BLaER1 (cell line): Measurements from ENCODE around the gene GHR.

Experiments
- H3K27ac ChIP-seq: shearing (Covaris generic); formaldehyde crosslinking; 2 replicates; pipeline ENCODE4 v1.8.1; 2022
- H3K27me3 ChIP-seq: shearing (Covaris generic); formaldehyde crosslinking; 2 replicates; pipeline ENCODE4 v1.8.1; 2022
- H3K36me3 ChIP-seq: shearing (Covaris generic); formaldehyde crosslinking; 2 replicates; pipeline ENCODE4 v1.8.1; 2022
- H3K4me1 ChIP-seq: shearing (Covaris generic); formaldehyde crosslinking; 2 replicates; pipeline ENCODE4 v1.8.1; 2022
- H3K4me2 ChIP-seq: shearing (Covaris generic); formaldehyde crosslinking; 2 replicates; pipeline ENCODE4 v1.8.1; 2022
- H3K4me3 ChIP-seq: shearing (Covaris generic); formaldehyde crosslinking; 2 replicates; pipeline ENCODE4 v1.8.1; 2022
- H3K9ac ChIP-seq: shearing (Covaris generic); formaldehyde crosslinking; 2 replicates; pipeline ENCODE4 v1.8.1; 2022
- H3K9me3 ChIP-seq: shearing (Covaris generic); formaldehyde crosslinking; 2 replicates; pipeline ENCODE4 v1.8.1; 2022
- H4K20me1 ChIP-seq: shearing (Covaris generic); formaldehyde crosslinking; 2 replicates; pipeline ENCODE4 v1.8.1; 2022
- Cebpa-rat ChIP-seq: shearing (Covaris generic); IDR thresholded peaks from 2 replicates; pipeline ENCODE4 v1.8.1; 2022

The GHR gene

GRCh38 chr5:42579320-42579719 lies 156.1 kb downstream of the GHR start:
- Histone ChIP-seq H3K36me3 (no peaks in the 10 kb centered on the region), H3K4me1 (no peaks in the 10 kb centered on the region), H3K27me3 (no peaks in the 10 kb centered on the region), H4K20me1 (no peaks in the 10 kb centered on the region), H3K9me3 (peaks cover 12% of the 10 kb centered on the region), H3K4me3 (no peak overlapping the region), H3K4me2 (no peak overlapping the region), H3K27ac (no peak overlapping the region), H3K9ac (no peak overlapping the region)
- no peak for TF ChIP-seq Cebpa-rat

- no peak overlapping the region for H3K9ac ChIP-seq
- TF ChIP-seq Cebpa-rat, result no peak
These were observed 158.6 kb downstream of the GHR start for GRCh38 chr5:42581845-42582244.

GRCh38 chr5:42582723-42583122 lies 159.5 kb downstream of the GHR start:
- Histone ChIP-seq H3K27ac (no peak overlapping the region), H3K4me2 (no peak overlapping the region)

More at GRCh38 chr5:42581845-42582244, 158.6 kb downstream of the GHR start:
- H3K27ac ChIP-seq, result no peak overlapping the region
- no peak overlapping the region for H3K4me3 ChIP-seq
- no peaks in the 10 kb centered on the region for H4K20me1 ChIP-seq
- peaks cover 12% of the 10 kb centered on the region for H3K9me3 ChIP-seq
- H3K36me3 ChIP-seq, result no peaks in the 10 kb centered on the region
- no peaks in the 10 kb centered on the region for H3K27me3 ChIP-seq
- no peak overlapping the region for H3K4me2 ChIP-seq
- H3K4me1 ChIP-seq, result no peaks in the 10 kb centered on the region

DNA sequence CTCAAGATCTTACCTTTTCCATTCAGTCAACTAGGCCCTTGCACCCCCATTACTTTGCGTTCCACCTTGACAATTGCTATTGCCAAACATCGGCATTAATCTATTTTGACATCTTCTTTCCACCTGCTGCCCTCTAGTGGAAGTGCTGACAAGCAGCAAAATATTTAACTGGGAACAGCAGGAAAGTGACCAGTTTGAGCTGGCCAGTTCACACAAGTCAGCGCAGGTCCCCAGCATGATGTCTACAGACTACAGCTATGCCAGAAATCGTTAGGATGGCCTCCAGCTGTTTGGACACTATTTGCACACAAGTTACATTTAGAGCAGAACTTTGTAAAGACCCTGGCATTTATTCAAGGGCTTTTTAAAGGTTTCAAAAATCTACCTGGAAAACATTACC lies 160.1 kb downstream of the GHR start:
- Histone ChIP-seq H4K20me1 (no peaks in the 10 kb centered on the region), H3K4me2 (no peak overlapping the region), H3K27ac (no peak overlapping the region), H3K27me3 (no peaks in the 10 kb centered on the region), H3K4me3 (no peak overlapping the region), H3K9ac (no peak overlapping the region), H3K9me3 (peaks cover 12% of the 10 kb centered on the region), H3K36me3 (no peaks in the 10 kb centered on the region), H3K4me1 (no peaks in the 10 kb centered on the region)
- TF ChIP-seq Cebpa-rat, result no peak

More at GRCh38 chr5:42582723-42583122, 159.5 kb downstream of the GHR start:
- Histone ChIP-seq H3K27me3 (no peaks in the 10 kb centered on the region), H3K9me3 (peaks cover 12% of the 10 kb centered on the region), H4K20me1 (no peaks in the 10 kb centered on the region), H3K9ac (no peak overlapping the region), H3K4me3 (no peak overlapping the region), H3K36me3 (no peaks in the 10 kb centered on the region), H3K4me1 (no peaks in the 10 kb centered on the region)
- TF ChIP-seq Cebpa-rat, result no peak

DNA sequence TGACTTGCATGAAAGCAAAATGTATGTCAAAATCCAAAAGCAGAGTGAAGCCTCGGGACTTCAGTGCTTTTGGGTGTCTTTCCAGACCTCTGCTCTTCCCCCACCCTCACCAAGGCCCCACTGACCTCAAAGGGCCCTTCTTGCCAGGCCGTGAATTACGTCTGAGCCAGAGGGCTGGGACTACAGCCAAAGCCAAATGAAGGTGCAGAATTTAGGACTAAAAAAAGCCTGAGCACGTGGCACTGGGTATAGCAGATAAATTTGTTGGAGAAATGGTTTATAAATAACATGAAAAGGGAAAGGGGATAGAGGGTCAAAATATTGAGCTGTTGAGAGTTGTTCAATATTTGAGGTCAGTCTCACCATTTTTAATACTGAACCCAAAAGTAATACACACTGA lies 163.4 kb downstream of the GHR start:
- no peak overlapping the region for H3K9ac ChIP-seq
- H3K27ac ChIP-seq, result no peak overlapping the region
- no peaks in the 10 kb centered on the region for H3K36me3 ChIP-seq
- H3K4me1 ChIP-seq, result no peaks in the 10 kb centered on the region
- peaks cover 12% of the 10 kb centered on the region for H3K9me3 ChIP-seq
- H3K4me3 ChIP-seq, result no peak overlapping the region
- no peak overlapping the region for H3K4me2 ChIP-seq
- H3K27me3 ChIP-seq, result no peaks in the 10 kb centered on the region
- no peak for TF ChIP-seq Cebpa-rat
- no peaks in the 10 kb centered on the region for H4K20me1 ChIP-seq

DNA sequence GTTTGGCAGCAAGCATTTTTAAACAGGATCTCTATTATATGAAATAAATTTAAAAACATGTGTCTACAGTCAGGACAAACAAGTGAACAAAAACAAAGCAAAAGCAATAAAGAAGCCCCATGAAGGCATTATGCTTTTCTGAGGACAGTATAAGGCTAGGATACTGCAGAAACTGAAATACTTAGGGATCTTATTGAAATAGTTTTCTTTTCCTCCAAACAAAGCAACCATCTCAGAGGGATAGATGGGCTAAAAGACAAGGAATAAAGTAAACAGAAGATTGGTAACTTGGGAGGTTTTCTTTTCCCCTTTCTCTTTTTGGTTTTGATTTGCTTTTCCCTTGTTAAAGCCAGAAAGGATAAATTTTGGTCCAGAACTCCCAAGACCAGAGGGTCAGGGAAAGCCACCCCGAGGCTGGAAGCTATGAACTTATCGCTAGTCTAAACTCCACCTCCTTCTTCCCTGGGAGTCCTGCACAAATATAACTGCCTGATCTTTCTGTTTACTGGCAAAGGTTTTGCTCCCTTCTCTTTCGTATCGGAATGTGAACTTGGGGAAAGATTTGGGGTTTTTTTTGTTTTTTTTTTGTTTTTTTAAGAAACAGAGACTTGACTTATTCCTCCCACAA lies 164.0 kb downstream of the GHR start:
- H3K4me1 ChIP-seq, result no peaks in the 10 kb centered on the region
- H3K36me3 ChIP-seq, result no peaks in the 10 kb centered on the region
- H4K20me1 ChIP-seq, result no peaks in the 10 kb centered on the region
- no peak overlapping the region for H3K9ac ChIP-seq
- no peak overlapping the region for H3K4me2 ChIP-seq
- no peak overlapping the region for H3K4me3 ChIP-seq
- no peak overlapping the region for H3K27ac ChIP-seq
- no peak for TF ChIP-seq Cebpa-rat
- peaks cover 7% of the 10 kb centered on the region for H3K9me3 ChIP-seq
- no peaks in the 10 kb centered on the region for H3K27me3 ChIP-seq

DNA sequence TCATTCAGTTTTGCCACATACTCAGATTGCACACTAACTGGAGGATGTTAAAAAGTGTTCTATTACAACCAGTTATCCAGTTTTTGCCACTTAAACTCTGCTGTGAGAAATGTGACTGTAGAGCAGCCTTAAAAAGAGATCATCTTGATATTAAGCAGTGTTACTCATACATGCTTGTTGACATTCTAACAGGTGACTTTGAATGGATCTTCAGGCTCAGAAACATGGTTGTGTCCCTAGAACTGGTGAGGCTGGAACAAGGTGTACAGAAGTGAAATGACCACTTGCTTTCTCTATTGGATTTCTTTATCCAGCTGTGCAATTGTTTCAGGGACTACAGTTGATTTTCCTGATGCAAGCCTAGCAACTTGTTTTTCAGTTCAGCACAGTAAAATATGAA lies 167.3 kb downstream of the GHR start:
- no peak overlapping the region for H3K27ac ChIP-seq
- no peak overlapping the region for H3K4me2 ChIP-seq

GRCh38 chr5:42591015-42591414 lies 167.8 kb downstream of the GHR start:
- no peaks in the 10 kb centered on the region for H4K20me1 ChIP-seq
- H3K27me3 ChIP-seq, result no peaks in the 10 kb centered on the region
- H3K4me1 ChIP-seq, result no peaks in the 10 kb centered on the region
- H3K4me2 ChIP-seq, result 0 out of 2 replicates have a peak overlapping the region, but pooled peaks have one; percentile 2
- H3K4me3 ChIP-seq, result no peak overlapping the region
- no peak overlapping the region for H3K9ac ChIP-seq
- no peak overlapping the region for H3K27ac ChIP-seq
- TF ChIP-seq Cebpa-rat, result no peak
- H3K36me3 ChIP-seq, result no peaks in the 10 kb centered on the region
- H3K9me3 ChIP-seq, result no peaks in the 10 kb centered on the region

More for the DNA sequence above, 167.3 kb downstream of the GHR start:
- TF ChIP-seq Cebpa-rat, result no peak
- no peak overlapping the region for H3K9ac ChIP-seq
- no peaks in the 10 kb centered on the region for H3K9me3 ChIP-seq
- H3K4me3 ChIP-seq, result no peak overlapping the region
- H3K4me1 ChIP-seq, result no peaks in the 10 kb centered on the region
- no peaks in the 10 kb centered on the region for H3K27me3 ChIP-seq
- no peaks in the 10 kb centered on the region for H4K20me1 ChIP-seq
- no peaks in the 10 kb centered on the region for H3K36me3 ChIP-seq

GRCh38 chr5:42592401-42593140 lies 169.3 kb downstream of the GHR start:
- H3K4me1 ChIP-seq, result no peaks in the 10 kb centered on the region
- H3K9ac ChIP-seq, result no peak overlapping the region
- H3K27ac ChIP-seq, result no peak overlapping the region
- H4K20me1 ChIP-seq, result no peaks in the 10 kb centered on the region
- H3K4me3 ChIP-seq, result no peak overlapping the region
- no peak overlapping the region for H3K4me2 ChIP-seq
- TF ChIP-seq Cebpa-rat, result no peak
- no peaks in the 10 kb centered on the region for H3K36me3 ChIP-seq
- no peaks in the 10 kb centered on the region for H3K9me3 ChIP-seq
- no peaks in the 10 kb centered on the region for H3K27me3 ChIP-seq

- no peak for TF ChIP-seq Cebpa-rat
- Histone ChIP-seq H3K4me1 (no peaks in the 10 kb centered on the region), H3K4me2 (no peak overlapping the region), H3K36me3 (no peaks in the 10 kb centered on the region), H3K4me3 (no peak overlapping the region), H3K9ac (no peak overlapping the region), H3K9me3 (no peaks in the 10 kb centered on the region), H3K27ac (no peak overlapping the region), H3K27me3 (no peaks in the 10 kb centered on the region), H4K20me1 (no peaks in the 10 kb centered on the region)
These were observed 170.4 kb downstream of the GHR start for GRCh38 chr5:42593591-42593990.
